ENCODE measurements around the gene ZNF415.
"Not testable (repeated sequence)": the region's sequence is repeated elsewhere in the genome, so short reads cannot be mapped to it uniquely, and the experiment has no call there.

The ZNF415 gene

GRCh38 chr19:53132141-53132991, at the start of gene ZNF415:
Gene ZNF415, minus strand, starts transcription at chr19:53132910. Its CDS starts 10,234 bp downstream, at chr19:53122676.
- DNase-seq = peak; percentile 3

GRCh38 chr19:53182202-53182601, 49.5 kb upstream of the ZNF415 start:
- DNase-seq = no peak

GRCh38 chr19:53177986-53178385, 45.3 kb upstream of the ZNF415 start:
- DNase-seq = no peak

GRCh38 chr19:53172889-53173288, 40.2 kb upstream of the ZNF415 start:
- DNase-seq = no peak

- DNase-seq = no peak
Measured at GRCh38 chr19:53165691-53166091, 33.0 kb upstream of the ZNF415 start.

GRCh38 chr19:53161123-53161522, 28.4 kb upstream of the ZNF415 start:
- no peak for DNase-seq

- no peak for DNase-seq
Measured at GRCh38 chr19:53160350-53160749, 27.6 kb upstream of the ZNF415 start.

GRCh38 chr19:53158119-53158656, 25.5 kb upstream of the ZNF415 start:
- DNase-seq = peak; percentile 16

GRCh38 chr19:53157626-53158025, 24.9 kb upstream of the ZNF415 start:
- DNase-seq = no peak

- DNase-seq = no peak
Measured at GRCh38 chr19:53156850-53157249, 24.1 kb upstream of the ZNF415 start.

- DNase-seq = no peak
Measured at GRCh38 chr19:53147645-53148044, 14.9 kb upstream of the ZNF415 start.

- DNase-seq = no peak
Measured at GRCh38 chr19:53140351-53140750, 7.6 kb upstream of the ZNF415 start.

GRCh38 chr19:53136432-53136831, 3.7 kb upstream of the ZNF415 start:
- no peak for DNase-seq

GRCh38 chr19:53131727-53132126, 983 bp downstream of the ZNF415 start:
- DNase-seq = no peak

GRCh38 chr19:53131085-53131590, 1.6 kb downstream of the ZNF415 start:
- no peak for DNase-seq

- no peak for DNase-seq
Measured at GRCh38 chr19:53130506-53130905, 2.2 kb downstream of the ZNF415 start.

GRCh38 chr19:53126733-53127526, 5.8 kb downstream of the ZNF415 start:
- not testable (repeated sequence) for DNase-seq

GRCh38 chr19:53123400-53123799, 9.3 kb downstream of the ZNF415 start:
- DNase-seq = no peak

GRCh38 chr19:53112286-53112685, 20.4 kb downstream of the ZNF415 start:
- DNase-seq = no peak

- DNase-seq = no peak
Measured at GRCh38 chr19:53109527-53109926, 23.2 kb downstream of the ZNF415 start.

- DNase-seq = peak; percentile 99
Measured at GRCh38 chr19:53103234-53104203, 29.2 kb downstream of the ZNF415 start, which contains the start of gene ZNF160. Gene ZNF160, minus strand, starts transcription at chr19:53103422. Its CDS starts 17,146 bp downstream, at chr19:53086276.

- DNase-seq = peak; percentile 18
Measured at GRCh38 chr19:53102756-53103233, 29.9 kb downstream of the ZNF415 start.
